Gastroesophageal sphincter (tissue), 4 donors: ENCODE data around the gene TBC1D13. TPM values are rescaled to one million over a fixed set of nuclear protein-coding genes. Genes with fewer than 3 reads are reported as not detected.

Source experiments
- ATAC-seq: fragments of 150-250 bp; one replicate; pipeline ENCODE4 v1.9.1; 2016; ENCODE audit warnings: mild to moderate bottlenecking, moderate library complexity
- H3K27ac ChIP-seq, 4 donors: fragments of 200-600 bp; sonication (generic) in 3 of 4; 1 replicate in 3 of 4; 2 replicates in 1 of 4; pipeline ENCODE4 v1.5.1; 2016 to 2019
- H3K27me3 ChIP-seq: fragments of 200-600 bp; sonication (generic); one replicate; pipeline ENCODE4 v1.5.1; 2019
- H3K36me3 ChIP-seq, 2 donors: fragments of 200-600 bp; sonication (generic); one replicate each; pipeline ENCODE4 v1.5.1; 2019; ENCODE audit warnings: control low read depth in 1 of 2
- H3K4me1 ChIP-seq, 3 donors: fragments of 200-600 bp; sonication (generic); 1 replicate in 2 of 3; 2 replicates in 1 of 3; pipeline ENCODE4 v1.5.1; 2016 to 2019; ENCODE audit warnings: control low read depth in 2 of 3
- H3K4me3 ChIP-seq, 2 donors: fragments of 200-600 bp; sonication (generic); one replicate each; pipeline ENCODE4 v1.5.1; 2019; ENCODE audit warnings: mild to moderate bottlenecking in 1 of 2, moderate library complexity in 1 of 2
- H3K9me3 ChIP-seq, 3 donors: fragments of 200-600 bp; sonication (generic); one replicate each; pipeline ENCODE4 v1.5.1; 2017 to 2019; ENCODE audit warnings: control low read depth in 2 of 3
- EP300 ChIP-seq: sonication (generic); formaldehyde crosslinking; IDR thresholded peaks from one replicate; pipeline ENCODE4 v1.6.1; 2017; ENCODE audit warnings: antibody characterized with exemption, mild to moderate bottlenecking
- POLR2A ChIP-seq, 2 donors: fragments of 450-650 bp; IDR thresholded peaks; one replicate each; pipeline ENCODE4 v1.6.1; 2017; ENCODE audit warnings: antibody characterized with exemption in 2 of 2, mild to moderate bottlenecking in 2 of 2, moderate library complexity in 1 of 2
- POLR2AphosphoS5 ChIP-seq: sonication (generic); formaldehyde crosslinking; IDR thresholded peaks from one replicate; pipeline ENCODE4 v1.6.1; 2017; ENCODE audit warnings: antibody characterized with exemption
- WGBS, 2 donors: methylation state at CpG; one replicate each; pipeline ENCODE4 v1.1.5; 2018; ENCODE audit warnings: low coverage in 1 of 2; 5-methylcytosine and 5-hydroxymethylcytosine counted together
- total RNA-seq, 4 donors: library from RNA; depleted of rRNA; stranded (reverse); fragments of >200 nt; gene quantifications; one replicate each; pipeline ENCODE4 v1.1.0, GENCODE V29; 2016
- TF ChIP-seq, protein P1 (sequence below), 4 experiments: fragments of 200-600 bp in 2 of 4; fragments of 450-650 bp in 2 of 4; sonication (generic) in 1 of 4; IDR thresholded peaks; one replicate each; pipeline ENCODE4 v1.5.1; 2017 to 2019; ENCODE audit warnings: antibody characterized with exemption in 4 of 4, mild to moderate bottlenecking in 2 of 4, moderate library complexity in 2 of 4

Gene TBC1D13
- total RNA-seq, 4 donors from 2014 or later = 13.2 to 40.9 (median 17.7) TPM

DNA sequence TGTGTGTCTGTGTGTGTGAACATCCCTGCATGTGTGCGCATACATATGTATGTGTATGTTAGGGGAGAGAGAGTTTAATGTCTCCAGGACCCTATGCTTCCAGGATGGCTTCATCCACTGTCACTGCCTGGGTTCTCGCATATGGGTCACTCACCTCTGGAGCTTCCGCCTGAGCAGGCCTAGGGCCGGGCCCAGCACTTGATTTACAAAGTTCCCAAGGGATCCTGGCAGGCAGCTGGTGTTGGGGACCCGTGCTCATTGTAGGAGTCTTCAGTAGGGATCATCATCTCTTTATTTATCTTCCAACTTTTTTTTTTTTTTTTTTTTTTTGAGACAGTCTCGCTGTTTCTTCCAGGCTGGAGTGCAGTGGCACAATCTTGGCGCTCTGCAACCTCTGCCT lies 13.0 kb downstream of the TBC1D13 start:
- no peaks in the 10 kb centered on the region for H3K27me3 ChIP-seq
- H3K36me3 ChIP-seq = peaks cover 0 to 100% of the 10 kb centered on the region in 2 donors
- H3K4me1 ChIP-seq = no peaks in the 10 kb centered on the region
- TF ChIP-seq POLR2AphosphoS5 (no peak), POLR2A (IDR thresholded peaks at IDR 0.05) (no peak)
- H3K27ac ChIP-seq = no peak overlapping the region
- H3K4me3 ChIP-seq = no peak overlapping the region
- ATAC-seq = no peak
- WGBS, 2 donors = 92 to 93% methylated on average over 3 to 4 of the region's 7 CpGs
- no peaks in the 10 kb centered on the region for H3K9me3 ChIP-seq

DNA sequence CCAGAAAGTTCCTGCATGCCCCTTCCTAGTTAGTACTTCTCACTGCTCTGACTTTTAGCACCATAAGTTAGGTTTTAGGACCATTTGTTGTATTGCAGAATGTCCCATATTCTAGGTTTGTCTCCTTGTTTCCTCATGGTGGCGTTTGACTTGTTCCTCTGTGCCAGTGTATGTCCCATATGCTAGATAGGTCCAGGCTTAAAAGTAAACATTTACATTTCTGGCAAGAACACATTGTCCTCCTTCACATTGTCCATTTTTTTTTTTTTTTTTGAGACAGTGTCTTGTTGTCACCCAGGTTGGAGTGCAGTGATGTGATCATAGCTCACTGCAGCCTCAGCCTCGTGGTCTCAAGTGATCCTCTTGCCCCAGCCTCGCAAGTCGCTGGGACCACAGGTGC lies 15.4 kb downstream of the TBC1D13 start:
- Histone ChIP-seq H3K4me3 (no peak overlapping the region), H3K4me1 (no peaks in the 10 kb centered on the region), H3K9me3 (no peaks in the 10 kb centered on the region), H3K27ac (no peak overlapping the region), H3K27me3 (no peaks in the 10 kb centered on the region), H3K36me3 (peaks cover 0 to 100% of the 10 kb centered on the region in 2 donors)
- no peak for ATAC-seq
- WGBS, 2 donors = 92 to 100% methylated on average over 2 to 4 of the region's 4 CpGs
- no peak for TF ChIP-seq EP300
- TF ChIP-seq POLR2AphosphoS5 = no peak
- TF ChIP-seq, protein P1, sequence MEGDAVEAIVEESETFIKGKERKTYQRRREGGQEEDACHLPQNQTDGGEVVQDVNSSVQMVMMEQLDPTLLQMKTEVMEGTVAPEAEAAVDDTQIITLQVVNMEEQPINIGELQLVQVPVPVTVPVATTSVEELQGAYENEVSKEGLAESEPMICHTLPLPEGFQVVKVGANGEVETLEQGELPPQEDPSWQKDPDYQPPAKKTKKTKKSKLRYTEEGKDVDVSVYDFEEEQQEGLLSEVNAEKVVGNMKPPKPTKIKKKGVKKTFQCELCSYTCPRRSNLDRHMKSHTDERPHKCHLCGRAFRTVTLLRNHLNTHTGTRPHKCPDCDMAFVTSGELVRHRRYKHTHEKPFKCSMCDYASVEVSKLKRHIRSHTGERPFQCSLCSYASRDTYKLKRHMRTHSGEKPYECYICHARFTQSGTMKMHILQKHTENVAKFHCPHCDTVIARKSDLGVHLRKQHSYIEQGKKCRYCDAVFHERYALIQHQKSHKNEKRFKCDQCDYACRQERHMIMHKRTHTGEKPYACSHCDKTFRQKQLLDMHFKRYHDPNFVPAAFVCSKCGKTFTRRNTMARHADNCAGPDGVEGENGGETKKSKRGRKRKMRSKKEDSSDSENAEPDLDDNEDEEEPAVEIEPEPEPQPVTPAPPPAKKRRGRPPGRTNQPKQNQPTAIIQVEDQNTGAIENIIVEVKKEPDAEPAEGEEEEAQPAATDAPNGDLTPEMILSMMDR (IDR thresholded peaks at IDR 0.05) = no peak
- TF ChIP-seq POLR2A (IDR thresholded peaks at IDR 0.05) = no peak

DNA sequence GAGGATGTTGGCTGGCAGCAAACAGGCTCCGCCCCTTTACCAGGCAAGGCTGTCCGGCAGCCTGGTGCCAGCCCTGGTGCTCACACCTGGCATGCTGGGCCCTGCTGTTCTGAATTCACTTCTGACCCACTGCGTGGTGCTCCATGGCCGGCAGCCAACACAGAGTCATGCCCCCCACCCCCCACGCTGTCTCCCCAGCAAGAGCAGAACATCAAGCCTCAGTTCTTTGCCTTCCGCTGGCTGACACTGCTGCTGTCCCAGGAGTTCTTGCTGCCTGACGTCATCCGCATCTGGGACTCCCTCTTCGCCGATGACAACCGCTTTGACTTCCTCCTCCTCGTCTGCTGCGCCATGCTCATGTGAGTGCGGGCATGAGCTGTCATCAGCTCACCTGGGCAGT lies 18.6 kb downstream of the TBC1D13 start:
- no peak for ATAC-seq
- WGBS, 2 donors = 72 to 73% methylated on average over 3 to 5 of the region's 14 CpGs

DNA sequence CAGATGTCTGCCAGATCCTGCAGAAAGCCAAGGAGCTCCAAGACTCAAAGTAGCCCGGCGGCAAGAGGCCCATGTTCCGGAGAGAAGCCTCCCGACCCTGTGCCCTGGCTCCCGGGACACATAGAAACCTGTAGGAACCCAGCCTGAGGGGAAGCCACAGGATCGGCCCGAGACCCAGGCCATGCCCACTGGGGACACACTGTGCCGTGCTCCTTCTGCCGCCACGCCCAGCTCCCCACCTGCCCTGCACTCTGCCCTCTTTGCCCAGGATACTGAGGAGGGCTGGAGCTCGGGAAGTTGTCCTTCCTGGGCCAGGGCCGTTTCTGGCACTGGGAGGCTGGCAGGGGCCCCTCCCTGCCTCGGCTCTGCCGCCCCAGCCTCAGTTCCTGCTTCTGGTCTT lies 20.8 kb downstream of the TBC1D13 start:
- Histone ChIP-seq H3K27ac (no peak overlapping the region), H3K36me3 (peaks cover 0 to 71% of the 10 kb centered on the region in 2 donors), H3K27me3 (no peaks in the 10 kb centered on the region), H3K4me1 (no peaks in the 10 kb centered on the region), H3K4me3 (no peak overlapping the region), H3K9me3 (no peaks in the 10 kb centered on the region)
- no CpG with 5 or more reads among the region's 14 CpGs for WGBS, 2 donors
- ATAC-seq = no peak
- TF ChIP-seq POLR2AphosphoS5 = no peak
- TF ChIP-seq, protein P1 (IDR thresholded peaks at IDR 0.05) = no peak
- TF ChIP-seq EP300 = no peak
- TF ChIP-seq POLR2A (IDR thresholded peaks at IDR 0.05) = no peak

More for the DNA sequence above, 18.6 kb downstream of the TBC1D13 start:
- Histone ChIP-seq H3K4me3 (no peak overlapping the region), H3K9me3 (no peaks in the 10 kb centered on the region), H3K4me1 (no peaks in the 10 kb centered on the region), H3K27me3 (no peaks in the 10 kb centered on the region), H3K27ac (no peak overlapping the region), H3K36me3 (peaks cover 0 to 93% of the 10 kb centered on the region in 2 donors)
- TF ChIP-seq, protein P1 (IDR thresholded peaks at IDR 0.05) = no peak
- no peak for TF ChIP-seq EP300
- no peak for TF ChIP-seq POLR2A (IDR thresholded peaks at IDR 0.05)
- no peak for TF ChIP-seq POLR2AphosphoS5

DNA sequence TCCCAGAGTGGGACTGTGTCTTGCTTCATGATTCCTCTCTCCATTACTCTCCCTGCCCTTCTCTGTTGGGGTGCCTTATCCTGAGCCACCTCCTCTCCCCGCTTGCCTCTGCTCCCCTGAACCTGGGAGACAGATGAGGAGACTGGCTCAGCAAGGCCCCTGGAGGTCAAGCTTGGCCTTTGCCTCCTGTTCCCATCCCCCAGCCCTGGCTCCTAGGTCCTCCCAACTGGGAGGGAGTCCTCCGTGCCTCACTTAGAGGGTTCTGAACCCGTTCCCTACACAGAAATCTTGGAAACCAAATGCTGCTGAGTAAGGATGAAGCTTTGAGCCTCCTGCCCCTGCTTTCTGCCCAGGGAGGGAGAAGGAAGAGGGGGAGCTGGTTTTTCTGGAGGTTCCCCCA lies 21.5 kb downstream of the TBC1D13 start:
- H3K36me3 ChIP-seq = peaks cover 0 to 64% of the 10 kb centered on the region in 2 donors
- TF ChIP-seq, protein P1 (IDR thresholded peaks at IDR 0.05) = no peak
- TF ChIP-seq POLR2AphosphoS5 (no peak), POLR2A (IDR thresholded peaks at IDR 0.05) (no peak), EP300 (no peak)

More for the DNA sequence above, 21.5 kb downstream of the TBC1D13 start:
- Histone ChIP-seq H3K4me3 (no peak overlapping the region), H3K27me3 (no peaks in the 10 kb centered on the region), H3K9me3 (no peaks in the 10 kb centered on the region), H3K4me1 (no peaks in the 10 kb centered on the region), H3K27ac (no peak overlapping the region)
- no CpG with 5 or more reads among the region's 3 CpGs for WGBS, 2 donors
- ATAC-seq = no peak
